ENCODE results near the gene FCHSD2. TPM values are rescaled to one million over a fixed set of nuclear protein-coding genes. Genes with fewer than 3 reads are reported as not detected.
"Not testable (repeated sequence)": the region's sequence is repeated elsewhere in the genome, so short reads cannot be mapped to it uniquely, and the experiment has no call there.

The FCHSD2 gene
- total RNA-seq, 6 donors from 2014 or later: 22.5 to 55.6 (median 42.7) TPM

GRCh38 chr11:73129198-73129597 is 12.9 kb downstream of the FCHSD2 start:
- Histone ChIP-seq H3K4me3 (no peak overlapping the region), H3K9me3 (peaks cover 0 to 7% (median 0%) of the 10 kb centered on the region in 4 donors), H3K27me3 (no peaks in the 10 kb centered on the region), H3K27ac (no peak overlapping the region), H3K4me1 (peaks cover 0 to 4% (median 2%) of the 10 kb centered on the region in 4 donors), H3K36me3 (peaks cover 3 to 28% (median 6%) of the 10 kb centered on the region in 4 donors)
- TF ChIP-seq POLR2AphosphoS5 (IDR thresholded peaks at IDR 0.05) (no peak), CTCF (IDR thresholded peaks at IDR 0.05) (no peak)
- ATAC-seq (ENCODE audit: low FRiP score in 2 of 2) (no peak), DNase-seq (no peak)
- 94 to 98% methylated on average over 10 of the region's 10 CpGs for WGBS, 2 donors

- Histone ChIP-seq H3K4me1 (peaks cover under 1 to 4% (median 4%) of the 10 kb centered on the region in 4 donors), H3K27ac (peak overlapping the region in 2 of 4 donors; percentile 8 to 36), H3K27me3 (no peaks in the 10 kb centered on the region), H3K36me3 (peaks cover 0 to 30% (median 6%) of the 10 kb centered on the region in 4 donors), H3K9me3 (peaks cover 0 to 7% (median 0%) of the 10 kb centered on the region in 4 donors), H3K4me3 (no peak overlapping the region)
- no peak for TF ChIP-seq POLR2AphosphoS5 (IDR thresholded peaks at IDR 0.05)
- no peak for TF ChIP-seq CTCF (IDR thresholded peaks at IDR 0.05)
- TF ChIP-seq POLR2A (IDR thresholded peaks at IDR 0.05): no peak
- no peak for TF ChIP-seq EP300 (IDR thresholded peaks at IDR 0.05)
- ATAC-seq (ENCODE audit: low FRiP score in 2 of 2) (no peak), DNase-seq (no peak)
- WGBS, 2 donors: 78 to 86% methylated on average over 6 of the region's 6 CpGs
These were observed 15.2 kb downstream of the FCHSD2 start for GRCh38 chr11:73126804-73127480.

GRCh38 chr11:73124800-73125199 is 17.3 kb downstream of the FCHSD2 start:
- ATAC-seq (ENCODE audit: low FRiP score in 2 of 2) (no peak), DNase-seq (no peak)
- Histone ChIP-seq H3K4me3 (no peak overlapping the region), H3K9me3 (peaks cover 0 to 7% (median 0%) of the 10 kb centered on the region in 4 donors), H3K27me3 (no peaks in the 10 kb centered on the region), H3K36me3 (peaks cover 0 to 30% (median 7%) of the 10 kb centered on the region in 4 donors), H3K27ac (no peak overlapping the region), H3K4me1 (peaks cover 3 to 10% (median 7%) of the 10 kb centered on the region in 4 donors)
- TF ChIP-seq EP300 (IDR thresholded peaks at IDR 0.05) (no peak), POLR2AphosphoS5 (IDR thresholded peaks at IDR 0.05) (no peak), CTCF (IDR thresholded peaks at IDR 0.05) (no peak)

- DNase-seq; H3K27ac ChIP-seq; ATAC-seq (ENCODE audit: low FRiP score in 2 of 2); H3K9me3 ChIP-seq; H3K27me3 ChIP-seq; H3K4me3 ChIP-seq: not testable (repeated sequence)
- Histone ChIP-seq H3K4me1 (peaks cover 3 to 11% (median 9%) of the 10 kb centered on the region in 4 donors), H3K36me3 (peaks cover 0 to 24% (median 8%) of the 10 kb centered on the region in 4 donors)
- 97 to 99% methylated on average over 4 of the region's 4 CpGs for WGBS, 2 donors
These were observed 18.2 kb downstream of the FCHSD2 start for GRCh38 chr11:73123892-73124291.

- H3K36me3 ChIP-seq: peaks cover 0 to 18% (median 4%) of the 10 kb centered on the region in 4 donors
- H3K9me3 ChIP-seq: peaks cover 0 to 7% (median 0%) of the 10 kb centered on the region in 4 donors
- peaks cover 6 to 17% (median 9%) of the 10 kb centered on the region in 4 donors for H3K4me1 ChIP-seq
- ATAC-seq (ENCODE audit: low FRiP score in 2 of 2) (no peak), DNase-seq (no peak)
- TF ChIP-seq POLR2A (IDR thresholded peaks at IDR 0.05): no peak
- TF ChIP-seq CTCF (IDR thresholded peaks at IDR 0.05): no peak
- TF ChIP-seq EP300 (IDR thresholded peaks at IDR 0.05): no peak
- no peak for TF ChIP-seq POLR2AphosphoS5 (IDR thresholded peaks at IDR 0.05)
- H3K27me3 ChIP-seq: no peaks in the 10 kb centered on the region
- no peak overlapping the region for H3K4me3 ChIP-seq
- H3K27ac ChIP-seq: no peak overlapping the region
These were observed 20.4 kb downstream of the FCHSD2 start for GRCh38 chr11:73121692-73122091.

Measured in upper lobe of left lung (tissue), 6 donors.